ENCODE measurements around the gene SOS1. TPM values are rescaled to one million over a fixed set of nuclear protein-coding genes. Genes with fewer than 3 reads are reported as not detected.

SOS1 gene
- total RNA-seq, 1 donor from 2014 or later: 39.0 TPM

GRCh38 chr2:39150890-39151497 is 30.1 kb upstream of the SOS1 start:
- H3K27me3 Mint-ChIP-seq (ENCODE audit: unreplicated experiment): no peaks in the 10 kb centered on the region
- H3K4me1 Mint-ChIP-seq (ENCODE audit: low read depth, unreplicated experiment): no peaks in the 10 kb centered on the region
- no peak overlapping the region for H3K4me3 Mint-ChIP-seq (ENCODE audit: unreplicated experiment)
- no peak for TF ChIP-seq CTCF (IDR thresholded peaks at IDR 0.05; ENCODE audit: partially characterized antibody, unreplicated experiment)
- DNase-seq: no peak
- no peaks in the 10 kb centered on the region for H3K9me3 Mint-ChIP-seq (ENCODE audit: unreplicated experiment)
- no peaks in the 10 kb centered on the region for H3K36me3 Mint-ChIP-seq (ENCODE audit: unreplicated experiment)
- H3K27ac Mint-ChIP-seq (ENCODE audit: unreplicated experiment): no peak overlapping the region

- no peak overlapping the region for H3K27ac Mint-ChIP-seq (ENCODE audit: unreplicated experiment)
- no peaks in the 10 kb centered on the region for H3K9me3 Mint-ChIP-seq (ENCODE audit: unreplicated experiment)
- H3K36me3 Mint-ChIP-seq (ENCODE audit: unreplicated experiment): no peaks in the 10 kb centered on the region
- no peak for DNase-seq
- H3K27me3 Mint-ChIP-seq (ENCODE audit: unreplicated experiment): no peaks in the 10 kb centered on the region
- no peak overlapping the region for H3K4me3 Mint-ChIP-seq (ENCODE audit: unreplicated experiment)
- no peak for TF ChIP-seq CTCF (IDR thresholded peaks at IDR 0.05; ENCODE audit: partially characterized antibody, unreplicated experiment)
- no peaks in the 10 kb centered on the region for H3K4me1 Mint-ChIP-seq (ENCODE audit: low read depth, unreplicated experiment)
Measured at GRCh38 chr2:39150102-39150562, 29.3 kb upstream of the SOS1 start.

GRCh38 chr2:39146630-39147029 is 25.8 kb upstream of the SOS1 start:
- Mint-ChIP-seq H3K27ac (ENCODE audit: unreplicated experiment) (no peak overlapping the region), H3K4me3 (ENCODE audit: unreplicated experiment) (no peak overlapping the region), H3K9me3 (ENCODE audit: unreplicated experiment) (no peaks in the 10 kb centered on the region), H3K4me1 (ENCODE audit: low read depth, unreplicated experiment) (no peaks in the 10 kb centered on the region), H3K27me3 (ENCODE audit: unreplicated experiment) (no peaks in the 10 kb centered on the region), H3K36me3 (ENCODE audit: unreplicated experiment) (no peaks in the 10 kb centered on the region)
- no peak for DNase-seq
- no peak for TF ChIP-seq CTCF (IDR thresholded peaks at IDR 0.05; ENCODE audit: partially characterized antibody, unreplicated experiment)

- H3K4me1 Mint-ChIP-seq (ENCODE audit: low read depth, unreplicated experiment): no peaks in the 10 kb centered on the region
- no peak overlapping the region for H3K4me3 Mint-ChIP-seq (ENCODE audit: unreplicated experiment)
Measured at GRCh38 chr2:39145906-39146421, 25.1 kb upstream of the SOS1 start.

More at GRCh38 chr2:39145906-39146421, 25.1 kb upstream of the SOS1 start:
- no peak overlapping the region for H3K27ac Mint-ChIP-seq (ENCODE audit: unreplicated experiment)
- no peak for DNase-seq
- no peaks in the 10 kb centered on the region for H3K9me3 Mint-ChIP-seq (ENCODE audit: unreplicated experiment)
- TF ChIP-seq CTCF (IDR thresholded peaks at IDR 0.05; ENCODE audit: partially characterized antibody, unreplicated experiment): no peak
- no peaks in the 10 kb centered on the region for H3K27me3 Mint-ChIP-seq (ENCODE audit: unreplicated experiment)
- no peaks in the 10 kb centered on the region for H3K36me3 Mint-ChIP-seq (ENCODE audit: unreplicated experiment)

Measured in glutamatergic neuron (in vitro differentiated cells).